Neutrophil (primary cell): ENCODE data around the gene TSPAN32.

Experiments used
- H3K27ac ChIP-seq: fragments of 200-600 bp; sonication (generic); 2 replicates; pipeline ENCODE4 v1.5.1; 2016; ENCODE audit warnings: mild to moderate bottlenecking, moderate library complexity
- H3K27me3 ChIP-seq: fragments of 200-600 bp; sonication (generic); 2 replicates; pipeline ENCODE4 v1.6.0; 2016; ENCODE audit warnings: mild to moderate bottlenecking
- H3K36me3 ChIP-seq: fragments of 200-600 bp; sonication (generic); 2 replicates; pipeline ENCODE4 v1.5.1; 2017
- H3K4me1 ChIP-seq, 2 experiments: fragments of 200-600 bp in 1 of 2; sonication (generic) in 1 of 2; 1 replicate in 1 of 2; 2 replicates in 1 of 2; pipeline versions ENCODE4 v1.5.1 to v1.6.1; 2013 to 2016; ENCODE audit warnings: low read depth in 1 of 2, low read length in 1 of 2, mild to moderate bottlenecking in 1 of 2, moderate library complexity in 1 of 2; ENCODE audit not compliant: control insufficient read depth in 1 of 2, insufficient read depth in 1 of 2
- H3K4me3 ChIP-seq, 2 experiments: fragments of 200-600 bp in 1 of 2; sonication (generic) in 1 of 2; 1 replicate in 1 of 2; 2 replicates in 1 of 2; pipeline ENCODE4 v1.5.1; 2013 to 2016; ENCODE audit warnings: low read depth in 1 of 2, low read length in 1 of 2, mild to moderate bottlenecking in 1 of 2, moderate library complexity in 1 of 2
- H3K9me3 ChIP-seq: fragments of 200-600 bp; sonication (generic); 2 replicates; pipeline ENCODE4 v1.5.1; 2016
- CTCF ChIP-seq: fragments of 200-600 bp; sonication (generic); IDR thresholded peaks from 2 replicates; pipeline ENCODE4 v1.5.1; 2016; ENCODE audit warnings: antibody characterized with exemption

TSPAN32 gene

DNA sequence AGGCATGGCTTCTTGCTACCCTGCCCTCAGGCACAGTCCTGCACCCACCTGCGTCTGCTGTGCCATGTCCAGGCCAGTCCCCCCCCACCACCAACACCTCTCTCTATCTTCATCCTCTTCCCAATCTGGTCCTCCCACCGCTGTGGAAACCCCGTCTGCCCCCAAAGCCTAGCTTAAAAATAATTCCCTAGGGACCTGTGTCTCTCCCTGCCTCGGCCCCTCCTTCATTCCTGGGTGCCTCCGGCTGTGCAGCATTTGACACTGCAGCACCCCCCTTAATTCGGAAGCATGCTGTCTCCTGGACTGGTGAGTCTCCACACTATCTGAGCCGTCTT is 28.9 kb upstream of the TSPAN32 start:
- Histone ChIP-seq H3K4me3 (no peak overlapping the region), H3K27ac (no peak overlapping the region), H3K36me3 (no peaks in the 10 kb centered on the region), H3K4me1 (peaks cover 16 to 31% of the 10 kb centered on the region in 2 experiments), H3K9me3 (no peaks in the 10 kb centered on the region), H3K27me3 (peaks cover 54% of the 10 kb centered on the region)
- no peak for TF ChIP-seq CTCF

- H3K27ac ChIP-seq, result no peak overlapping the region
- no peaks in the 10 kb centered on the region for H3K36me3 ChIP-seq
- peaks cover 55% of the 10 kb centered on the region for H3K27me3 ChIP-seq
- no peak for TF ChIP-seq CTCF
- H3K9me3 ChIP-seq, result no peaks in the 10 kb centered on the region
- peaks cover 16 to 28% of the 10 kb centered on the region in 2 experiments for H3K4me1 ChIP-seq
- H3K4me3 ChIP-seq, result no peak overlapping the region
Observed at GRCh38 chr11:2273311-2273710, 28.5 kb upstream of the TSPAN32 start.

- Histone ChIP-seq H3K4me1 (peaks cover 12 to 23% of the 10 kb centered on the region in 2 experiments), H3K9me3 (no peaks in the 10 kb centered on the region), H3K27me3 (peaks cover 56% of the 10 kb centered on the region), H3K4me3 (no peak overlapping the region), H3K36me3 (no peaks in the 10 kb centered on the region), H3K27ac (no peak overlapping the region)
- no peak for TF ChIP-seq CTCF
Observed at GRCh38 chr11:2273771-2274170, 28.0 kb upstream of the TSPAN32 start.

- Histone ChIP-seq H3K27me3 (peaks cover 52% of the 10 kb centered on the region), H3K4me3 (no peak overlapping the region), H3K9me3 (peaks cover 4% of the 10 kb centered on the region), H3K4me1 (peaks cover 5 to 10% of the 10 kb centered on the region in 2 experiments), H3K27ac (no peak overlapping the region), H3K36me3 (no peaks in the 10 kb centered on the region)
- no peak for TF ChIP-seq CTCF
Observed at GRCh38 chr11:2275334-2276279, 26.2 kb upstream of the TSPAN32 start.

- Histone ChIP-seq H3K4me1 (peaks cover 0 to 2% of the 10 kb centered on the region in 2 experiments), H3K36me3 (no peaks in the 10 kb centered on the region), H3K4me3 (no peak overlapping the region), H3K27ac (no peak overlapping the region), H3K9me3 (peaks cover 4% of the 10 kb centered on the region), H3K27me3 (peaks cover 44% of the 10 kb centered on the region)
- TF ChIP-seq CTCF, result no peak
Observed at GRCh38 chr11:2276280-2277007, 25.4 kb upstream of the TSPAN32 start.
